ENCODE data around the gene NACC2.

Gene NACC2, protein sequence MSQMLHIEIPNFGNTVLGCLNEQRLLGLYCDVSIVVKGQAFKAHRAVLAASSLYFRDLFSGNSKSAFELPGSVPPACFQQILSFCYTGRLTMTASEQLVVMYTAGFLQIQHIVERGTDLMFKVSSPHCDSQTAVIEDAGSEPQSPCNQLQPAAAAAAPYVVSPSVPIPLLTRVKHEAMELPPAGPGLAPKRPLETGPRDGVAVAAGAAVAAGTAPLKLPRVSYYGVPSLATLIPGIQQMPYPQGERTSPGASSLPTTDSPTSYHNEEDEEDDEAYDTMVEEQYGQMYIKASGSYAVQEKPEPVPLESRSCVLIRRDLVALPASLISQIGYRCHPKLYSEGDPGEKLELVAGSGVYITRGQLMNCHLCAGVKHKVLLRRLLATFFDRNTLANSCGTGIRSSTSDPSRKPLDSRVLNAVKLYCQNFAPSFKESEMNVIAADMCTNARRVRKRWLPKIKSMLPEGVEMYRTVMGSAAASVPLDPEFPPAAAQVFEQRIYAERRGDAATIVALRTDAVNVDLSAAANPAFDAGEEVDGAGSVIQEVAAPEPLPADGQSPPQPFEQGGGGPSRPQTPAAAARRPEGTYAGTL

DNA sequence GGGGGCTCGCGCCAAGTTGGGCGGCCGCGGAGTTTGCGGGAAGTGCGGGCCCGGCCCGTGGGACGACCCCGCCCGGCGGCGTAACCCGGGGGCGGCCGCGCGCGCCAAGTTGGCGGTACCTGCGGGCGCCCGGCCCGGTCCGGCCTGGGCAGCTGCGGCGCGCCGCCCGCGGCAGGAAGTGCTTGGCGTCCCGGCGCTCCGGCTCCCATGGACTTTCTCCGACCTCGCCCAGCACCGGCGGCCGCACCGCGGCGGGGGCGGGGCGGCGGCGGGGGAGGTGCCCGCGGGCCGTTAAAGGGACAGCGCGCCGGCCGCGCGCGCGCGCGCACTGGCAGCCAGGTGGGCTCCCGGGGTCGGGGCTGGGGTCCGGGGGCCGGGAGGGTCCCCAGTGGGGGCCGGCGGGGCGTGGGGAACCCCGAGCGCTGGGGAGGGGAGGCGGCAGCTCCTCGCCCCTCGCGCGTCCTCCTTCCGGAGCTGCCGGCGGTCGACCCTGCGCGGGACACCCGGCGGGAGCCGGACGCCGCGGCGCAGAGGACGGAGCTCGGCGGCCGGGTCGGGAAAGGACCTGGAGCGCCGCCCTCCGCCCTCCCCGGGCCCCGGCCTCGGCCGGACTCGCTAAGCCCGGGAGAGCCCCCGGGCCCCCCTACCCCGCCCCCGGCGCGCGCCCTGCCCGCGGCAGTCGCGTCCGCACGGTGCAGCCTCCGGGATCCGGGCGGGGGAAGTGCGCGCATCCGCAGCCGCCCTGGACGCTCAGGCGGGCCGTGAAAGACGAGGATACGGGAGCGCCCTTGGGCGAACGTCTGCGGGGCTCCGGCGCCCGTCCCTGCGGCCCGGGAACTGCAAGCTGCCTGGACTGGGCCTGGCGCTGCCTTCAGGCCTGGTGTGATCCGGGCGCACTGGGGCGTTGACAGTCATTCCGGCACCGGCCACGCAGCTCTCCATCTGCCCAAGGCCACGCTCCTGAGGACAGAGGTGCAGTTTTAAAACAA is at the start of gene NACC2:
Gene NACC2 (minus strand): TSS at position 220 of the 989 bp plus-strand sequence. CDS start 44,768 bp downstream, outside the sequence.
- no peak for DNase-seq

DNA sequence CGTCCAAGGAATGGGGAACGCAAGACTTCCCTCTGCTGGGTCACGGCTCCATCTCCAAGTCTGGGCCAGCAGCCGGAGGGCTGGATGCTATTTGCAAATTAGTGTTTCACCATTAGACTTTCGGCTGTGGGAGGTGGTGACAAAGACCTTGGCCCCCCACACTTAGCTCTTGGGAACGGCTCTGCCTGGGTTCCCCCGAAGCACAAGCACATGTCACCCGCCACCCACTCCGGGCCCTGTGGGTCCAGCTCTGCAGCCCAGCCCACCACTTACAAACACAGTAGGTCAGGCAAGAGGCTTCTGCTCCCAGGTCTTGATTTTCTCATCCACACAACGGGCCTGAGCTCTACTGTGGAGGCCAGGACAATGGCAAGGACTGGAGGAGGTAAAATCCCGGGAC is 49.4 kb upstream of the NACC2 start:
- no peak for DNase-seq

DNA sequence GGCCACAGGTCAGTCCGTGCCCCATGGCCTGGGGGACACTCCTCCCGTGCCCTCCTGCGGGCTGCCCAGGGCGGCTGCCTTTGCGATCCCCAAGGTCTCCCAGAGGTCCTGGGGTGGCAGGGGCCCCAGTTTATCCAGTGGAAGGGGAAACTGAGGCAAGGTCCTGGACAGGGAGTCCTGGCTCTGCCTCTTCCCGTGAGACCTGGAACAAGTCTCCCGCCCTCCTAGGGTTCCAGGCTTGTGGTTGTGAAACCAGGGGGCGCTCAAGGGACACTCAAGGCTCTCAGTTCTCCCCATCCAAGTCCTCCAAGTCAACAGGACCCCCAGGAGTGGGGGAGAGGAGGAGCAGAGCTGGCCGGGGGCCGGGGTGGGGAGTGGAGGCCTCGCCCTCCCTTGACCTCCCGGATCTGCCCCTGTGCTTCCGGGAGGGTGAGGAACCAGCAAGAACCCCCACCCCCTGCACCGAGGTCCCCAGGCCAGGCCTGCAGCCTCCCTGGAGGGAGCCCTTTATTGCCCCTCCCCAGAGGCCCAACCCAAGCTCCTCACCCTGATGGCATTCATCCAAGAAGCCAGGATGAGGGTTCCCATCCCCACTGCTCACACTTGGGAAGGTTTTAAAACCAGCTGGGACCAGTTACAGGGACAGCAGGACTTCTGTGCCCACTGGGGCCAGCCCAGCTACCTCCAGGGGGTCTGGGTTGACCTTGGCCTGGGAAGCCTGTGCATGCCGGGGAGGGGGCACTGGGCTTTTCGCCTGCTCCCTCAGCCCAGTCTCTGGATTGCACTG is 48.3 kb upstream of the NACC2 start:
- DNase-seq: no peak

DNA sequence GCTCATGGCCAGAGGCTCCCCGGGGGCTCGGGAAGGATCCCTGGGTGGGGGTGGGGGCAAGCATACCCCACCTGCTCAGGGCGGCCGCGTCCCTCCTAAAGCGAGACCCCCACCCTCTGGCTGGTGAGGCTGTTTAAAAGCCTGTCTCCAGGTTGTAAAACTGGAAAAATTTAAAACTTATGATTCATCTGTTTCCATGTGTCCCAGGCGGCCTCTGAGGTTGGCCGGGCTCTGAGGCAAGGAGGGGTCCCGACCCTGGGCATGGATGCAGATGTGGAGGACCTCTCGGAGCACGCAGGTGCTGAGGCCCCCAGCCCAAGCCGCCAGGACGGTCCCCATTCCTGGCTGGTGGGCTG is 47.7 kb upstream of the NACC2 start:
- DNase-seq: no peak

DNA sequence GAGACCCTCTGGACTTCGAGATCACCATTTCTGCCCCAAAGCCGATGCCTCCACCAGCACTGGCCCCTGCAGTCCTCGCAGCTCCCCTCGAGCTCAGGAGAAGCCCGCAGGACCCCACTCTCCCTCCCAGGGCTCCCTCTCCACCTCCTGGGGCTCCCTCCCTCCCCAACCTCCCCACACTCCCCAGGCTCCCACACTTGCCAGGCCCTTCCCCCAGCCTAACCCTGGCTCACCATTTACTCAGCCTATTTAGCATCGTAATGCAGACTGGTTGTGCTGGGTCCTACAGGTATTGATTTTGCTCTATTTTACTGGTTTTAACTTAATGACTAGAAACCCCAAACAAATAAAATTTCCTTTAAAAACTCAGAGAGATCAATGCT is 47.3 kb upstream of the NACC2 start:
- no peak for DNase-seq

DNA sequence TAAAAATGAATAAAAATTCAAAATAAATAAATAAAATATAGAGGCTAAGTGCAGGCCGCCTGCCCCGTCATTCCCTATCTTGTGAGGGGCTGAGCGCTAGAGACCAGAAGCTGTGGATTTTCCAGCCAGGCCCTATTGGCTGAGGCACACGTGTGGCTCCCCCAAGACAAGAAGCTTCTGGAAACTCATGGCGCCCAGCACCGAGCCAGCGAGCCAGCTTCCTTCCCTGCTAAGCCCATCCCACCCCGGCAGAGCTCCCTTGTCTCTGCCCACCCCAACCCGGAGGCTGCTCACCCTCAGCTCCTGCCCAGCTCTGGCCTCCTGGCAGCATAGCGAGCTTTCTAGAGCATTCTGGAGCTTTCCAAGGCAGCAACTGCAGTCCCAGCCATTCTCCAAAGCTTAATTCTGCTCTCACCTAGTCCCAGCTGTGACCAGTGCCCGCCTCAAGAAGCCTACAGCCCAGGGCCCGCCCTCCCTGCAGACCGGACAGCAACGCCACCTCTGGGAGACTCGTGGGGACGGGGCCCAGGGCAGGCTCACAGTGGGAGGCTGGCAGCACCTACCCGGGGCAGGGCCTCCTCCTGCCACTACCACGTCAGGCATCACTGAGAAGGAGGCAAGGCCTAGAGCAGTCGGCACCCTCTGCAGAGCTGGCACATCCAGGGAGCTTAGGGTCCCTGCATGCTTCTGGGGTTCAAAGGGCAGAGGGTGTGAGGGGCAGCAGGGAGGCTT is 46.8 kb upstream of the NACC2 start:
- DNase-seq: no peak

DNA sequence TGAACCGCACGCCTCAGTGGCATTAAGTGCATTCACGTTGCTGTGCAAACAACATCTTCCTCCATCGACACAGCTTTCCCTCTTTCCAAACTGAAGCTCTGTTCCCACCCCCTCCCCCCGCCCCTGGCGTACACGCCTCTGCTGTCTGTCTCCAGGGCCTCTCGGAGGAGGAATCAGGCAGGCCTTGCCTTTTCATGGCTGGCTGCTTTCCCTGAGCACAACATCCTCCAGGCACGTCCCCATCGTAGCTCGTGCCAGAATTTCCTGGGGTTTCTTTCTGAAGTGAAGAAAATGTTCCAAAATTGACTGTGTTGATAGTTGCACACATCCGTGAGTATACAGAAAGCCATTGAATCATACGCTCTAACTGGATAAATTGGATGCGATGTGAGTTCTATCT is 45.9 kb upstream of the NACC2 start:
- no peak for DNase-seq

DNA sequence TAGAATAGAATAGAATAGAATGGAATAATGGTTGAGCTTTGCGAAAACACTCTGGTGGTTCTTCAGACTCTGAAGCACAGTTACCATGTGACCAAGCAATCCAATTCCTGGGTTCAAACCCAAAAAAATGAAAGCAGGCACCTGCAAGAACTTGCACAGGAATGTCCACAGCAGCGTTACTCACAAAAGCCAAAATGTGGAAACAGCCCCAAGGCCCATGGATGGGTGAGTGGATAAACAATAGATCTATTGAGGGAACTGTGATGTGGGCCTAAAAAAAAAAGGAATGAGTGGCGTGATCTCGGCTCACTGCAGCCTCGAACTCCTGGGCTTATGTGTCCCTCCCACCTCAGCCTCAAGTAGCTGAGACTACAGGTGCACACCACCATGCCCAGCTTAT is 45.0 kb upstream of the NACC2 start:
- no peak for DNase-seq

DNA sequence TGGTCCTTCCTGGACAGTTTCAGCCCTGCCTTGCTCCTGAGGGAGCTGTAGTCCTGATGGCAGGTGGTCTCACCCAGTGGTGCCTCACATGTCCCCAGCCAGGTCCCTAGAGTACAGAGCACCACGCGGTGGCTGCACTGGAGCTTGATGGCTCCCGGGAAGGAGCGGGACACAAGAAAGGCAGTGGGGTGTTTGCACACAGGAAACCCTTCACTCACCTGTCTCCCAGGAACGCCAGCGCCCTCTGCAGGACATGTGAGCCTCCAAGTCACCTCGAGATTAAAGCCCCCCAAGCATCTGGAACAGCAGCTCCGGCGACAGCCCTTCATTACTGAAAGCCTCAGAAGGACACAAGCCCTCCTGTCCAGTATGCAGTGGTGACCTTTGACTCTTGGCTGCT is 43.5 kb upstream of the NACC2 start:
- DNase-seq: no peak

DNA sequence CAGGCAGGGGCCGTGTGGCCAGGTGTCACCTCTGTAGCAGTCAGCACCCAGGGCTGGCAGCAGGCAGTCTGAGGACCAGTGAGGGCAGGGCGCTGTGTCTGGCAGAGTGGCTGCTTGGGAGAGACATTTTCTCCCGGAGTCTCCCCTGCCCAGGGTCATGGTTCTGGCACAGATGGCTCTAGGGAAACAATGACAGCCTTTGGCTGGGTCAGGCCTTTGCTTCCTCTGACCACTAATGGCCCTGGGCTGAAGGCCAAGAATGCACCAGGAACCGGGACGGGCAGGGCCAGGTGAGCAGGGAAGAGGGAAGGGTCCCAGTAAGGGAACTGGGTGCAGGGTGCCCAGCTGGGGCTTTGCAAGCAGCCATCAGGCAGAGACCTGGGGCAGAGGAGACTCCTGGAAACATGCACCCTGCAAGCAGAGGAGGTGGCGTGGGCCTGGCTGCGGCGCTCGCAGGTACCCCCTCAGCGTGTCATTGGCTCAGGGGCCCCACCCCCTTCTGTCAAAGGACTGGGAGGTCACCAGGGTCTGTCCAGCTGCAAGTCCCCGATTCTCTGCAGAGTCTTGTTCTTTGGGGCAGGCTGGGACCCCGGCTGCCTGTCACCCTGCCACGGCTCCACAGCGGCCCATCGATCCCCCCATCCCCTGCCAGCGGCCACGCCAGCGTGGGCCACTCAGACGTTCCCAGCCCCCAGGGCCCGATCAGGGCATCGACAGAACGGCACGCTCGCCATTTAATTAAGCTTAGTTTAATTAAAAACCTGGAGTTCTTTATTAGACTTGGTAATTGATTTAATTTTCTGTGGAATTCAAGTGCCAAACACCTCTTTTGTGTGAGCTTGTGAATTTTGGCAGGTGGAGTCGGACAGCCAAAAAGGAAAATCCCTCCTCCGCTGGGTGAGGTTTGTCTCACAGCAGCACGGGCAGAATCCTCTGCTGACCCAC is 42.5 kb upstream of the NACC2 start:
- DNase-seq: no peak

DNA sequence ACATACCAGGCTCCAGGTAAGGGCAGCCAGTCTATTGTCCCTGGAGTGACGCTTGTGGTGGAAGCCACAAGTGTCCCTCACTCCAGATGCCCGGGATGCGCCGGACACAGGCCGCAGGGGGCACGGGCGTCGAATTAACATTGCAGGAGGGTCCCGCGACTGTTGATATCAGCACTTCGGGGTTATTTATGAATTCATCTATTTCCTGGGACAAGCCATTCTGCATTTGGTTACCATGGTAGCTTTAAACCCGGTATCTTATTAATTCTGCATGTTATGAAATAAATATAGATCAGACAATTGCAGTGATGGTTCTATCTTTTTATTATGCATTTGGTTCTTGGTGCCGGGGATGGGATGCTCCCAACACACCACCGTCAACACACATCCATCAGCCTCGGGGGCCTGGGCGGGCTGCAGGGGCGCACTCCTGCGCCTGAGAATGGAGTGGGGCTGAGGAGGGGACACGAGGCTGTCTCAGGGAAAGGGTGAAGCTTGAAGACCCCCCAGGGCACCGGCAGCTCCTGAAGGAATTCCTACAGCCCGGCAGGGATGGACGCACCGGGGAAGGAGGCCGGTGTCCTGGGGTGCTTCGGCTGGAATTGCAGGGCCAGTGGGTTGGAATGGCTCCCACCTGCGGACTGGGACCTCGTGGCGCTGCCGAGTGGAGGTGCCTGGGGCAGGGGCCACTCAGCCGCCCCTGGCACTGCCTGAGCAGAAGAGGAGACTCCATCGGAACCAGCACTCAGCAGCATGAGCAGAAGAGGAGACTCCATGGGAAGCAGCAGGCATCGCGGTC is 41.2 kb upstream of the NACC2 start:
- DNase-seq: no peak

DNA sequence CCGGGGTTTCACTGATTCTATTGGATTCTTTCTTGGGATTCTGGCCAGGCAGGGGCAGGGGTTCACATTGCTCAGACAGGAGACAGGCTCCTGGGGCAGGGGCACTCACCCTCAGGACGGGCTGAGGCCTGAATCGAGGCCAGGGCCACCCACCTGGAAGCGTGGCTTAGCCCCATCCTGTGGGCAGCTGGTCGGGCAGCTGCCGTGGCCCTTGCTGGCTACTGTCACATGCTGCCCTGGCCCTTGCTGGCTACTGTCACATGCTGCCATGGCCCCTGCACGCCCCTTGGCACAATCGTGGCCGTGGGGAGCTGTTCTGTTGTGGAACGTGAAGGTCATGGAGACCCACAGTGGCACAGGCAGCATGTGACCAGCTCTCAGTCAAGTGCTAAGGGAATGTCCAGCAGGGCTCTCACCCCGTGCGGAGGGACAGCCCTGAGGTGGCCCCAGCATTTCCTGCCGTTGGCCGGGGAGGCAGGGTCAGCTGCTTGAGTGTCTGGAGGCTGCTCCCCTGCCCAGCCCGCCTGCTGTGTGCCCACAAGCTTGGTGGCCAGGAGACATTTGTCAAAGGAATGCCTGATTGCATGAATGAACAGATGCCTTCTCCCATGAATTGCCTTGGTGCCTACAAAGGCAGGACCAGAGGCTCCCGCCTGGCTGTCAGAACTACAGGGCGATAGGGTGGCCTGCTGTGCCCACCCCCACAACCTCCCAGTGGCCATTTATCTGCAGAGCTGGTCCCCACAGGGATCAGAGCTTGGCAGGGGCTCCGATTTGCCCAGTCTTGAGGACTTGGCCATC is 40.4 kb upstream of the NACC2 start:
- DNase-seq: no peak

DNA sequence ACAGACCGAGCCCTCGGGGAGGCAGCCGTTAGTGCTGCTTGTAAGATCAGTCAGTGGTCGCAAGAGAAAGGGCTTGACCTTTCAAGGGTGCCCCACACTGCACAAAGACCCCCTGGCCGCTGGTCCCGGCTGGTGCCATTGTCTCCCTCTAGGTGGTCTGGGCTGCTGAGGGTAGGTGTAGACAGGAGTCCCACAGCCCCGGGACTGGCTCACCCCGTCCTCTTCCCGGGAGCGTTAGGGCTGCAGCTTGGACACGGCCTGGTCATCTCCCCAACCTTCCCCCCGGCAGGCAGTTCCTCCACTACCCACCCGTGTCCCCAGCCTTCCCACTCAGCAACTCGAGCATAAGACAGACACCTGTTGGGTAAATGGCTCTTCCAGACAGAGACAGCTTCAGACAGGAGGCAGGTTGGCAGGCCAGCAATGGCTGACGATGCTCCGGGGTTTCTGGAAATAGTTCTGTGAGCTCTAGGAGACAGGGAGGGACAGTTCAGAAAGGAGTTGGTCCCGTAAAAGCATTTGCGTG is 38.9 kb upstream of the NACC2 start:
- no peak for DNase-seq

DNA sequence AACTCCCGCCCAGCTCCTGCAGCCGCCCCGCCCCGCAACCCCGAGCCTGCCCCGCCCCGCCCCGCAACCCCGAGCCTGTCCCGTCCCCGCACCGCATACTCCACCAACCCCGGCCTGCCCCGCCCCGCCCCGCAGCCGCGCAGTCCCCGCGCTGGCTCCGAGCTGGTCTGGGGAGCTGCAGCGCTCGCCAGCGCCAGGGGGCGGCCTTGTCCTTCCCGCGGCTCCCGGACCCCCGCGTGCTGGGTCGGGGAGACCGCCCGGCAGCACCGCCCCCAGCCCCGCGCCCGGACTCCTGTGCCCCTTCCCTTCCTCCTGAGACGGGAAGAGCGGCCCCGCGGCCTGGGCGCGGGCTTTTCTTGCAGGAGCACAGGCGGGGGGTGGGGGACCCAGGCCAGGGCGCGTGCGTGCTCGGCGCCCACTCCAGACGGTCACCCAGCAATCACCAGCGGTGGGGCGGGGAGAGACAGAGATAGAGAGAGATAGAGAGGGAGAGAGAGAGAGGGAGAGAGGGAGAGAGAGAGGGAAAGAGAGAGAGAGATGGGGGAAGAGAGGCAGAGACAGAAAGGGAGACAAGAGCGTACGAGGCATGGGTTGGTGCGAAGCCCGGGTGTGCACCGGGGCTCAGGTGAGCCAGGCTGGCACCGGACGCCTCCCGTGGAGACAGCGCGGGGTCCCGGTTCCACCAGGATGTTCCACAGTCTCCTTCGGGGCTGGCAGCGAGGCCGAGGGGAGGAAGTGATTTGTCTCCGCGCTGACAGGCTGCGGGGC is 38.3 kb upstream of the NACC2 start:
- DNase-seq: no peak

DNA sequence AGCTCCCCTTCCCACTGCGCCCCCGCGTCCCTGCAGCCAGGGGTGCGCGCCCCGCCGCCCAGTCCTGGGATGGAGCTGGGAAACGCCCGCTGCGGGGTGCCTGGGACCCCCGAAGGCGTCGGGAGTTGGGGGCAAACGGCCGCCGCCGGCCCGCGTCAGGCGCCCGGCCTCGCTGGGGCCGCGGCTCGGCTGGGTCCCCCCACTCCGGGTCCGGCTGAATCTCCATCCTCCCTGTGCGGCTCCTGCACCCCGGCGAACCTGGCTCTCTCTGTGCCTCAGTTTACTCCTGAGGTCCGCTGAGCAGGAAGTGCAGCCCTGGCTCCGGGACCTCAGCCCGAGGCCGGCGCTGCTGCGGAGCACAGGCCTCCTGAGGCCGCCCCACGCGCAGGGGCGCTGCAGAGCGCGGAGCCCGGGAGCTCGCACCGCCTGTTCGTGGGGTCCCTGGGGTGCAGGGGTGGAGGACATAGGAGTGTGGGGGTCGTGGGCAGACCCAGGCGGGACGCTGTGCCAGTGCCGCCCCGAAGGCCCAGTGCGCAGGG is 37.5 kb upstream of the NACC2 start:
- no peak for DNase-seq

DNA sequence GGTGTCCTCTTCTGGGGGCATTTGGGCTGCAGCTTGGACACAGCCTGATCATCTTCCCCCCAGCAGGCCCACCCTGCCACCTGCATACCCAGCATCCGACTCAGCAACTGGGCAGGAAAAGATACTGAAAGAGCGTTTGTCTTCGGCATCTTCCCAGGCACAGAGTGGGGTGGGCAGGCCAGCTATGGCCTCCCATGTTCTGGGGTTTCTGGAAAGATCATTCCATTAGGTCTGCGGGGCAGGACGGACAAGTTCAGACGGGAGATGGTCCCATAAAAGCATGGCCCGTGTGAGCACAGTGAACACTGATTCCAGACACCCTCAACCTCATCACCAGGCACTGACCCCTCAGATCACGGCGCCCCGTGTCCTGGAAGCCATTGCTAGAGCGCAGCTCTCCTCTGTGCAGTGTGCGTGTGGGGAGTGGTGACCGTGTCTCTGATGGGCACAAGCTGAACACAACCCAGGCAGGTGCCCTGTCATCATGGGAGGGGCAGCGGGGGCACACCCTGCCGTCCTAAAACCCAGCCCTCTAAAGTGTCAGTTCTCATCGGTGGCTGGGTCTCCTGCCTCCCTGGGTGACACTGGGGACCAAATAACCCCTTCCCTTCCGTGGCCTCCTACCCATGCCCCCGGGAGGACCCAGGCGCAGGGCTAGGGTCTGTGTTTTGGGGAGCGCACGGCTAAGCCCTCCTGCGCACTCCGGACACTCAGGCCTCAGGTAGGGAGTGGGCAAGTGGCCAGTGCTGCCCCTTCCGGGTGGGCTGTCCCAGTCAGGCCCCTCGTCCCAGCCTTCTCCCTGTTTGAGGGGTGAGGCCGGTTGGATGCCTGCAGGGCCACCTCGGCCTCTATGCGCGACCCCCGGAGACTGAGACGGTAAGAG is 36.8 kb upstream of the NACC2 start:
- DNase-seq: no peak

DNA sequence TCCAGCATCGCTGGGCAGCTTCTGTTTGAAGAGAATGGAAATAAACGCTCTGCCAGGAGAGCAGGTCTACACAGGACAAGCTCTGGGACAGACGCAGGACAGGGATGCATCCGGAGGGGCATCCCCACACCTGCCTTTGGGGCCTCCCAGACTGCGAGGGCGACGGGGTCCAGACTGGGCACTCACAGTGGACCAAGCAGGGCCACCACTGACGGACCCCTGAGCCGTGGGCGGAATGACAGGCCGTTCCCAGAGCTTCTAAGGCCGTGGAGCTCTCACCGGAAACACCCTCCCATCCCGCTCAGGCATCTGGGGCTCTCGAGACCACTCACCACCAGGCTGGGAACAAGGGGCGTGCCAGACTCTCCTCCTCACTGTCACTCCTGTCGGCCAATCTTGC is 34.1 kb upstream of the NACC2 start:
- no peak for DNase-seq

Measured in amniotic stem cell (primary cell).